Mammary epithelial cell (primary cell): ENCODE measurements around the gene FPGS.

Experiments used
- EZH2 ChIP-seq: IDR thresholded peaks from 2 replicates; pipeline ENCODE4 v1.6.1; 2012; ENCODE audit warnings: low read length, inconsistent platforms, borderline replicate concordance
- TF ChIP-seq, protein P1 (sequence below), 2 donors: IDR thresholded peaks in 1 of 2; conservative IDR thresholded peaks in 1 of 2; 2 replicates each; pipeline ENCODE4 v1.5.1; 2011 to 2012; ENCODE audit warnings: inconsistent platforms in 2 of 2, low read length in 2 of 2, mild to moderate bottlenecking in 2 of 2, control low read depth in 1 of 2, low read depth in 1 of 2; ENCODE audit not compliant: insufficient read depth in 1 of 2; ENCODE audit errors: extremely low read depth in 1 of 2

DNA sequence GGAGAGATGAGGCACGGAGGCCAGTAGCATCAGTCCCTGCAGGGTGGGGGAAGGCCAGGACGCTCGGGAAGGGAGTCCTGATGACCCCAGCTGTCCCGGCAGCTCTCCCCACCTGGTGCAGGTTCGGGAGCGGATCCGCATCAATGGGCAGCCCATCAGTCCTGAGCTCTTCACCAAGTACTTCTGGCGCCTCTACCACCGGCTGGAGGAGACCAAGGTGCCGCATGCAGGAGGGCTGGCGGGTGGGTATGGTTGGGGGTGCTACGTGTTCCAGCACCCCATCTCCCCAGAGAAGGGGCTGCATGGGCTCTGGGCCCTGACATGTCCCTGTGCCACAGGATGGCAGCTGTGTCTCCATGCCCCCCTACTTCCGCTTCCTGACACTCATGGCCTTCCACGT is 4.2 kb downstream of the FPGS start:
- TF ChIP-seq, protein P1, sequence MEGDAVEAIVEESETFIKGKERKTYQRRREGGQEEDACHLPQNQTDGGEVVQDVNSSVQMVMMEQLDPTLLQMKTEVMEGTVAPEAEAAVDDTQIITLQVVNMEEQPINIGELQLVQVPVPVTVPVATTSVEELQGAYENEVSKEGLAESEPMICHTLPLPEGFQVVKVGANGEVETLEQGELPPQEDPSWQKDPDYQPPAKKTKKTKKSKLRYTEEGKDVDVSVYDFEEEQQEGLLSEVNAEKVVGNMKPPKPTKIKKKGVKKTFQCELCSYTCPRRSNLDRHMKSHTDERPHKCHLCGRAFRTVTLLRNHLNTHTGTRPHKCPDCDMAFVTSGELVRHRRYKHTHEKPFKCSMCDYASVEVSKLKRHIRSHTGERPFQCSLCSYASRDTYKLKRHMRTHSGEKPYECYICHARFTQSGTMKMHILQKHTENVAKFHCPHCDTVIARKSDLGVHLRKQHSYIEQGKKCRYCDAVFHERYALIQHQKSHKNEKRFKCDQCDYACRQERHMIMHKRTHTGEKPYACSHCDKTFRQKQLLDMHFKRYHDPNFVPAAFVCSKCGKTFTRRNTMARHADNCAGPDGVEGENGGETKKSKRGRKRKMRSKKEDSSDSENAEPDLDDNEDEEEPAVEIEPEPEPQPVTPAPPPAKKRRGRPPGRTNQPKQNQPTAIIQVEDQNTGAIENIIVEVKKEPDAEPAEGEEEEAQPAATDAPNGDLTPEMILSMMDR (conservative IDR thresholded peaks at IDR 0.05 in 1 of 2, IDR thresholded peaks at IDR 0.05 in 1 of 2; ENCODE audit: extremely low read depth in 1 of 2, insufficient read depth in 1 of 2, low read depth in 1 of 2, low read length in 2 of 2), result no peak
- no peak for TF ChIP-seq EZH2
